Measurements from ENCODE around the gene POMC. TPM values are rescaled to one million over a fixed set of nuclear protein-coding genes. Genes with fewer than 3 reads are reported as not detected.

POMC gene
- total and polyA plus RNA-seq, 2 of the 8 experiments (the other 6 are each of a cell fraction or from before 2014, with no cell fraction given) = 1.7 to 4.7 TPM

GRCh38 chr2:25116956-25117355 is 51.4 kb downstream of the POMC start:
- DNase-seq (ENCODE audit: low read depth in 1 of 2, low spot score in 2 of 2) (no peak), FAIRE-seq (no peak)
- CTCF ChIA-PET (ENCODE audit: partially characterized antibody) = no interaction called here
- Histone ChIP-seq H3K4ac (replicated peaks; ENCODE audit: insufficient read length, low read depth, low read length) (no peak overlapping the region), H3K36me3 (ENCODE audit: control insufficient read depth in 2 of 4, insufficient read depth in 4 of 4, low read length in 3 of 4) (no peaks in the 10 kb centered on the region), H3K18ac (ENCODE audit: extremely low read depth, low read length) (no peak overlapping the region), H3K4me1 (replicated peaks in 1 of 4; ENCODE audit: control insufficient read depth in 3 of 4, insufficient read depth in 4 of 4, low read length in 3 of 4) (no peaks in the 10 kb centered on the region; a peak in 2 of 7 replicates), H3K23ac (ENCODE audit: insufficient read length) (no peak overlapping the region), H3K79me2 (ENCODE audit: control insufficient read depth in 1 of 2, insufficient read depth in 2 of 2, low read length in 2 of 2) (no peaks in the 10 kb centered on the region), H4K91ac (replicated peaks; ENCODE audit: insufficient read length, low read length) (no peak overlapping the region), H3K4me2 (ENCODE audit: insufficient read depth in 1 of 2, low read depth in 2 of 2, low read length in 2 of 2) (no peak overlapping the region), H3K9ac (replicated peaks in 1 of 4; ENCODE audit: extremely low read depth in 1 of 4, low read depth in 3 of 4, low read length in 3 of 4) (no peak overlapping the region), H2BK15ac (ENCODE audit: low read length) (no peak overlapping the region), H2AFZ (ENCODE audit: low read length) (no peak overlapping the region), H2BK12ac (ENCODE audit: low read depth, low read length) (no peak overlapping the region), H3K27me3 (replicated peaks in 1 of 4; ENCODE audit: control insufficient read depth in 3 of 4, extremely low read depth in 1 of 4, insufficient read depth in 3 of 4, low read length in 3 of 4) (no peaks in the 10 kb centered on the region), H3K9me3 (ENCODE audit: insufficient read depth in 2 of 2, low read depth in 1 of 2, low read length in 1 of 2) (no peaks in the 10 kb centered on the region), H3K4me3 (ENCODE audit: extremely low read depth in 1 of 4, insufficient read depth in 2 of 4, low read depth in 3 of 4, low read length in 4 of 4) (no peak overlapping the region), H4K5ac (ENCODE audit: insufficient read length, low read depth, low read length) (no peak overlapping the region), H3K56ac (replicated peaks; ENCODE audit: insufficient read length, low read depth, low read length) (no peak overlapping the region), H3K27ac (ENCODE audit: low read depth, low read length) (no peak overlapping the region), H2BK20ac (ENCODE audit: low read length) (no peak overlapping the region), H2BK120ac (replicated peaks; ENCODE audit: low read depth, low read length) (no peak overlapping the region), H3K23me2 (ENCODE audit: low read depth, low read length) (no peaks in the 10 kb centered on the region), H3K14ac (ENCODE audit: insufficient read length) (no peak overlapping the region), H2BK5ac (ENCODE audit: low read depth, low read length) (no peak overlapping the region), H3K79me1 (ENCODE audit: low read depth, low read length) (no peaks in the 10 kb centered on the region), H2AK5ac (ENCODE audit: low read depth, low read length) (no peak overlapping the region), H4K8ac (ENCODE audit: extremely low read depth, insufficient read depth, low read length) (no peak overlapping the region), H4K20me1 (replicated peaks in 1 of 2; ENCODE audit: control insufficient read depth in 1 of 2, insufficient read depth in 2 of 2, low read length in 2 of 2) (no peaks in the 10 kb centered on the region)
- 94% methylated on average over 11 of the region's 13 CpGs; no CpG with 5 or more reads in 1 of the 2 experiments for WGBS, 2 experiments (ENCODE audit: extremely low coverage in 1 of 2, insufficient coverage in 1 of 2, insufficient read length in 1 of 2, insufficient replicate concordance in 2 of 2, low coverage in 1 of 2, low lambda C conversion rate in 2 of 2, missing lambda C conversion rate in 1 of 2)
- TF ChIP-seq BCL11A (IDR thresholded peaks at IDR 0.05; ENCODE audit: low read depth in 2 of 2, low read length in 2 of 2) (no peak), PHF8 (conservative IDR thresholded peaks at IDR 0.05; ENCODE audit: low read depth, low read length) (no peak)
- POLR2A ChIA-PET (ENCODE audit: partially characterized antibody) = interaction anchor here (0.5 kb wide), 1 partner anchor 227 kb away, joined by 4 read pairs; no protein-coding TSS in a partner anchor
